Effector memory CD4-positive, alpha-beta T cell (primary cell): ENCODE results near the gene MCF2L.

ENCODE experiments used
- DNase-seq, 3 donors: peaks; one replicate each; pipeline ENCODE4 v3.0.0-alpha.2; 2020
- H3K27ac ChIP-seq: 2 replicates; pipeline ENCODE4 v1.7.0; 2013; ENCODE audit warnings: mild to moderate bottlenecking, low read length, moderate library complexity; ENCODE audit not compliant: insufficient read depth, poor library complexity, severe bottlenecking
- H3K27me3 ChIP-seq: replicated peaks from 2 replicates; pipeline ENCODE4 v1.7.0; 2013; ENCODE audit warnings: mild to moderate bottlenecking, low read length; ENCODE audit not compliant: insufficient read depth, control insufficient read depth, poor library complexity, severe bottlenecking
- H3K36me3 ChIP-seq: 2 replicates; pipeline ENCODE4 v1.7.0; 2013; ENCODE audit warnings: mild to moderate bottlenecking, low read length, moderate library complexity; ENCODE audit not compliant: control insufficient read depth, insufficient read depth
- H3K4me1 ChIP-seq: 2 replicates; pipeline ENCODE4 v1.7.0; 2013; ENCODE audit warnings: low read length, mild to moderate bottlenecking; ENCODE audit not compliant: control insufficient read depth, insufficient read depth, poor library complexity, severe bottlenecking
- H3K4me3 ChIP-seq: 2 replicates; pipeline ENCODE4 v1.7.0; 2013; ENCODE audit warnings: low read length, low read depth, mild to moderate bottlenecking; ENCODE audit not compliant: insufficient read depth, poor library complexity, severe bottlenecking
- H3K9me3 ChIP-seq: 2 replicates; pipeline ENCODE4 v1.7.0; 2013; ENCODE audit warnings: mild to moderate bottlenecking, low read length, moderate library complexity; ENCODE audit not compliant: control insufficient read depth

The MCF2L gene

DNA sequence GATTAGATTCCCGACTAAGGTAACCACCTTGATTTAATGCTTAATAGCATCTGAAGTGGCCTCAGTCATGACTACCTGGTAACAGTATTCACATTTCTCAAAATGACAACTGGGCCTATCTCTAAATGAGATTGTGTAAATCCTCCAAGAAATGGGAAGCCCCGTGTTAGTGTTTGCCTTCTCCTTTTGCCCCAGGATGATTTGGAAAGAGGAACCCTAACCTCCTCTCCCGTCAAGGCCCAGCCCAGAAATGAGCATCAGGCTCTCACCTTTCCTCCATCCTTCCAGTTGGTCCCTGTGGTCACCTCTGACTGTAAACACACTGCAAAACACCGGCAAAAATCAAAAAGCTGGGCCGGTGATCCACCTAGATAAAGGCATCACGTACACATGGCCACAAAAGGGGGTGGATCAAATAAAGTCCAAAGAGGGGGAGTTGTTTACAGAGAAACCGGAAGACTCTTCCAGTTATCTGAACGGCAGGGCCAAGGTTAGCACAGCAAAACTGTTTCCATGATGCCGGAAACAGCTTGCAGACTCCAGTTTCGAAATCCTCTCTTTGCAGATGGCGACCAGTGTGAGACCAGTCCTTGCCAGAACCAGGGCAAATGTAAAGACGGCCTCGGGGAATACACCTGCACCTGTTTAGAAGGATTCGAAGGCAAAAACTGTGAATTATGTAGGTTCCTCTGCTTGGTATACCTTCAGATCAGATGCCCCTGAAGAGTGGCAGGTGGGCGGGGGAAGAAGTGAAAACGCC, 170.0 kb downstream of the MCF2L start:
- Histone ChIP-seq H3K36me3 (no peaks in the 10 kb centered on the region), H3K9me3 (no peaks in the 10 kb centered on the region), H3K4me3 (no peak overlapping the region), H3K27me3 (no peaks in the 10 kb centered on the region), H3K27ac (no peak overlapping the region), H3K4me1 (no peaks in the 10 kb centered on the region)
- no peak for DNase-seq

DNA sequence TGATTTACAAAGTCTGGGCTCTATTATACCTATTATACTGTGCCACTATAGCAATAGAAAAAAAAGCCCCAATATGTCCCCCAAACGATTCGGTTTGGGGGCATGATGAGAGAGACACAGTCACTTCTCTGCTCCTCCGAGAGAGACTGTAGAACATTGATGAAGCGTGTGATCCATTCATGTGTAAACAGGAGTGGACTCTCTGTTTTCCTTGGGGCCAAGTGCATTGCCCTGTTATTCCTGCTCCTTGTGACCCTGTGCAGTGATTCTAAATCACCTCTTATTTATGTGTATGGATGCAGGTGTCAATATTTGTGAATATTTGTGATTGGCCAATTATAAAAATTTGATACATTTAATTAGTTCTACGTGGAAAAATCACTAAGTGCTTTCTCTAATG, 170.6 kb downstream of the MCF2L start:
- Histone ChIP-seq H3K9me3 (no peaks in the 10 kb centered on the region), H3K27me3 (no peaks in the 10 kb centered on the region), H3K4me3 (no peak overlapping the region), H3K4me1 (no peaks in the 10 kb centered on the region), H3K36me3 (no peaks in the 10 kb centered on the region), H3K27ac (no peak overlapping the region)
- no peak for DNase-seq

DNA sequence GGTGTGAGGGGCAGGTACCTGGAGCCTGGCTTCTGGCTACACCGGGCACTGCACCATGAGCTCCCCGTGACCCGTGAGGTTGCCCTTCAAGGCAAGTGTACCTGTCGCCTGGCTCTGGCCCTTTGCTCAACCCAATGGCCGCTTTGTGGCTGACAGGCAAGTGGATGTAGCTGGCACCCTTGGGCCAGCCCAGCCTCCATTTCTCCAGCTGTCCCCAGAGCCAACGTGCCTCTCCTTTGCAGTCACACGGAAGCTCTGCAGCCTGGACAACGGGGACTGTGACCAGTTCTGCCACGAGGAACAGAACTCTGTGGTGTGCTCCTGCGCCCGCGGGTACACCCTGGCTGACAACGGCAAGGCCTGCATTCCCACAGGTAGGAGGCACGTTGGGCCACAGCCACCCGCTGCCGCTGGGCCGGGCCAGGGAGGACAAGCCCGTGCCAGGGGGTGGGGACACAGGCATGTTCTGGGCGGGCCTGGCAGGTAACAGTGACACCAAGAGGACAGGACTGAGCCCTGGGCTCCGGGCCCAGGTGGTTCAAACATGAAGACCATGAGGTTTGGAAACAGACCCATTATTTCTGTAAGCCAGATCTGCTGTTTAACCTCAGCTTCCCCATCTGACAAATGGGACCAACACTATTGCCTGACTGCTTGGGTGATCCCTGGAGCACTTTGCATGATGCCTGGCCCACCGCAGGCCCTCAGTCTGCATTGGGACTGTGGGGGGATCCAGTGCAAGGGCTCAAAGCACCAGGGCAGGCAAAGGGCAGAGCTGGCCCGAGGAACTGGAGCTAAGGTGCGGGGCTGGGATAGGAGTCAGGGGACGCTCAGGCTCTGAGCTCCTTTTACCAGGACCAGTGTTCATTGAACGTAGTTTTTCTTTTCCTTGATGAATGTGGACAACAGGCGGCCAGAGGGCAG, 171.9 kb downstream of the MCF2L start:
- H3K4me1 ChIP-seq, result no peaks in the 10 kb centered on the region
- DNase-seq, result no peak
- no peaks in the 10 kb centered on the region for H3K27me3 ChIP-seq
- no peak overlapping the region for H3K27ac ChIP-seq
- no peaks in the 10 kb centered on the region for H3K36me3 ChIP-seq
- no peaks in the 10 kb centered on the region for H3K9me3 ChIP-seq
- no peak overlapping the region for H3K4me3 ChIP-seq

DNA sequence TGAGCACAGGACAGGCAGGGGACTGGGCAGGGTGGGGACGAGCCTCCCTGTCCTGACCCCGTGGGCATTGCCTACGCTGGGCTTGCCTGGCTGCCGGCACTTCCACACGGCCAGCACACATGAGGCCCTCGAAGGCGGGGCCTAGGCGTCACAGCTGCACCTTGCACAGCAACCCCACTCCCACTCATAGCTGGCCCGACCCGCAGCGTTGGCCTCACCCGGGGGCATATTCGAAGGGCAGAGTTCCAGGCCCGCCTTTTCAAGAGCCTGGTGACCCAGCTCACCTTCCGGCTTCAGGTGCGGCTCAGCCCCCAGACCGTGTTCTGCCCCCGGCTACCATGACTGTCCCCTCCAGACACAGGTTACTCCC, 172.6 kb downstream of the MCF2L start:
- Histone ChIP-seq H3K27me3 (no peaks in the 10 kb centered on the region), H3K27ac (no peak overlapping the region), H3K4me3 (no peak overlapping the region), H3K36me3 (no peaks in the 10 kb centered on the region), H3K4me1 (no peaks in the 10 kb centered on the region), H3K9me3 (no peaks in the 10 kb centered on the region)
- no peak for DNase-seq

DNA sequence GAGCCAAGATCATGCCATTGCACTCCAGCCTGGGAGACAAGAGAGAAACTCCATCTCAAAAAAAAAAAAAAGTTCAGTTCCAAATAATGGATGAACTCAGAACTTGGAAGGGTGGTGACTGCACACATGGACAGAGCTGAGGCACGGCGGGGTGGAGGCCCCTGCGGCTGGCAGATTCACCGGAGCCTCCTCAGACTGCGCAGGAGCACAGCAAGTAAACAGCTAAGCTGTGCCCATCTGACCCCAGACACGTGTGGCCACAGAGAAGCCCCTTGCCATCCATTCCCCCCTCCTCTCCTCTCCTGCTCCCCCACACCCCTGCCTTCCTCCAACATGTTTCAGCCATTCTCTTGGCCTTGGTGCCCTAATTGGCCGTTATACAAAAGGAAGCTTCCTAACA, 173.9 kb downstream of the MCF2L start:
- Histone ChIP-seq H3K36me3 (no peaks in the 10 kb centered on the region), H3K4me1 (no peaks in the 10 kb centered on the region), H3K4me3 (no peak overlapping the region), H3K27me3 (no peaks in the 10 kb centered on the region), H3K27ac (no peak overlapping the region), H3K9me3 (no peaks in the 10 kb centered on the region)
- no peak for DNase-seq

DNA sequence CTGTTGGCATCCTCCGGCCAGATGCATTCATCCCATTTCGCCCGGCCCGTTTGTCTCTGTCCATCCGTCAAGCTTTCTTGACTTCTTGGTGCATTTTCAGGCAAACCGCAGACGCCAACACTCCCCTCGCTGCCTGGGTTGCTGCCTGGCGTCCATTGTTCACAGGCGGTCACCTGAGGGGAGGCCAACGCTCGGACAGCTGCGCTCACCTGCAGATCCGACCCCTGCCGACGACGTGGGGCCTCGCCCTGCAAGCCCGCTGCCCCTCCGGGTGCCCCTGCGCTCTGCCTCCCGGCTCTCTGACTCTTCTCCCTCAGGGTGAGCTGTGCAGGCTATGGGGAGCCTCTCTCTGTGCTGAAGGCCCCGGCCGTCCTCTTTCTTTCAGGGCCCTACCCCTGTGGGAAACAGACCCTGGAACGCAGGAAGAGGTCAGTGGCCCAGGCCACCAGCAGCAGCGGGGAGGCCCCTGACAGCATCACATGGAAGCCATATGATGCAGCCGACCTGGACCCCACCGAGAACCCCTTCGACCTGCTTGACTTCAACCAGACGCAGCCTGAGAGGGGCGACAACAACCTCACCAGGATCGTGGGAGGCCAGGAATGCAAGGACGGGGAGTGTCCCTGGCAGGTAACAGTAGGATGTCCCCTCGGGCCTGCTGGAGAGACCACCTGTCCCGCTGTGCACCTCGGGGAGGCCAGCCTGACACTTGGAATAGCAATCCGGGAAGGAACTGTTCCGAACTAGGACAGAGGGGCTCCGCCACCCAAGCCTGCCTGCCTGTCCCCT, 174.6 kb downstream of the MCF2L start:
- Histone ChIP-seq H3K9me3 (no peaks in the 10 kb centered on the region), H3K36me3 (no peaks in the 10 kb centered on the region), H3K4me3 (no peak overlapping the region), H3K27me3 (no peaks in the 10 kb centered on the region), H3K4me1 (no peaks in the 10 kb centered on the region), H3K27ac (no peak overlapping the region)
- DNase-seq, result no peak

DNA sequence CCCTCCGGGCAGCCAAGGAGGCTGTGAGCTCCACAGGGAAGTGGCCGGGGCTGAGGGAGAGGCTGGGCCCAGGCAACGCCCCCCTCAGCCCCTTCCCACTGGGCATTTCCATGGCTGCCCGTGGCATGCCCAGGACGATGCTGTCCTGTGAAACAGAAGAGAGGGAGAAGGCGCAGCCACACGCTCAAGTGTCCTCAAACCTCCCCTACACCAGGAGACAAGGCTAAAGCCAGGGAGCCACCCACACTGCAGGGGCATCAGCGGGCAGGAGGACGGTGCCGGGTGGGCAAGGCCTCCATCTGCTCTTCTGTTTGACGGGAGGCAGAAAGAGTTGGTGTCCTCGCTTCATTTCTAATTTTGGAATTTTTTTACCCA, 175.2 kb downstream of the MCF2L start:
- Histone ChIP-seq H3K9me3 (no peaks in the 10 kb centered on the region), H3K27ac (no peak overlapping the region), H3K27me3 (no peaks in the 10 kb centered on the region), H3K4me3 (no peak overlapping the region), H3K4me1 (no peaks in the 10 kb centered on the region), H3K36me3 (no peaks in the 10 kb centered on the region)
- no peak for DNase-seq

DNA sequence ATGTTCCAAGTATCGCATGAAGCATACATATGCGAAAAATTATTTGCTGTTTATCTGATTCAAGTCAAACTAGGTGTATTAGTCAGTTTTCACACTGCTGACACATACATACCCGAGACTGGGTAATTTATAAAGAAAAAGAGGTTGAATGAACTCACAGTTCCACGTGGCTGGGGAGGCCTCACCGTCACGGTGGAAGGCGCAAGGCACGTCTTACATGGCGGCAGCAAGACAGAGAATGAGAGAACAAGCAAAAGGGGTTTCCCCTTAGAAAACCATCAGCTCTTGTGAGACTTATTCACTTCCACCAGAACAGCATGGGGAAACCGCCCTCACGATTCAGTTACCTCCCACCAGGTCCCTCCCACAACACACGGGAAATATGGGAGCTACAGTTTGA, 176.5 kb downstream of the MCF2L start:
- no peak for DNase-seq
- no peaks in the 10 kb centered on the region for H3K36me3 ChIP-seq
- no peak overlapping the region for H3K4me3 ChIP-seq
- H3K27ac ChIP-seq, result no peak overlapping the region
- H3K27me3 ChIP-seq, result no peaks in the 10 kb centered on the region
- no peaks in the 10 kb centered on the region for H3K9me3 ChIP-seq
- no peaks in the 10 kb centered on the region for H3K4me1 ChIP-seq

DNA sequence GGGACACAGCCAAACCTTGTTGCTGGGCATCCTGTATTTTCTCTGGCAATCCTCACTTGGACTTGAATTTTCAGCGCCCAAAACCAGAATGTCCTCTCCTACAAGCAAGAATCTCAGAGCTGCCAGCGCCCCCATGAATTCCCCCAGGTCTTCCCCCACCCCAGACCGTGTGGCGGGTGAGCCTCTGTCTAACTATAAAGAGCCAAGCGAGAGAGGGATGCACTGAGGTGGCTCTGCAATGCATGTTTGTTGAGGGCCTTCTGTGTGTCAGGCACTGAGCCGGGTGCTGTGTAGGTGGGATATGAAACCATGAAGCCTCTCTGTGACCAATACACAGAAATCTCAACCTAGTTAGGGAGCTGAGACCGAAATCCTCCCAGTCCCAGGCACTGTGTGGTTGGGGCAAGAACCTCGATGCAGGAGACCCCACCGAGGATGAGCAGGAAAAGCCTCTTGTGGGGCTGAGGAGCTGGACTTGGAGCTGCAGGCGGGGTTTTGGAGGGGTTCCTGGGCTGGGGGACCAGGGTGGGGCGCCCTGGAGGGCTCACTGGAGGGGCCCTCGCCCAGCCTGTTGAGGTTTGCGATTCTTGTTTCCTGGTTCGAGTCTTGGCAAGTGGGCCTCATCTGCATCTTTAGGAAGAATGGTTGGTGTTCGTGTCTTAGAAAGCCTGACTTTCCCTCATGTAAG, 177.0 kb downstream of the MCF2L start:
- Histone ChIP-seq H3K36me3 (no peaks in the 10 kb centered on the region), H3K4me1 (no peaks in the 10 kb centered on the region), H3K27ac (no peak overlapping the region), H3K9me3 (no peaks in the 10 kb centered on the region), H3K27me3 (no peaks in the 10 kb centered on the region), H3K4me3 (no peak overlapping the region)
- DNase-seq, result no peak
